GM19328 (cell line): Measurements from ENCODE around the gene MYCBPAP.

Experiments used
- ATAC-seq: cut with Tn5 transposase; IDR thresholded peaks from one replicate; pipeline ENCODE4 v1.9.1; 2021; ENCODE audit warnings: mild to moderate bottlenecking, moderate library complexity; ENCODE audit not compliant: unreplicated experiment

MYCBPAP gene

DNA sequence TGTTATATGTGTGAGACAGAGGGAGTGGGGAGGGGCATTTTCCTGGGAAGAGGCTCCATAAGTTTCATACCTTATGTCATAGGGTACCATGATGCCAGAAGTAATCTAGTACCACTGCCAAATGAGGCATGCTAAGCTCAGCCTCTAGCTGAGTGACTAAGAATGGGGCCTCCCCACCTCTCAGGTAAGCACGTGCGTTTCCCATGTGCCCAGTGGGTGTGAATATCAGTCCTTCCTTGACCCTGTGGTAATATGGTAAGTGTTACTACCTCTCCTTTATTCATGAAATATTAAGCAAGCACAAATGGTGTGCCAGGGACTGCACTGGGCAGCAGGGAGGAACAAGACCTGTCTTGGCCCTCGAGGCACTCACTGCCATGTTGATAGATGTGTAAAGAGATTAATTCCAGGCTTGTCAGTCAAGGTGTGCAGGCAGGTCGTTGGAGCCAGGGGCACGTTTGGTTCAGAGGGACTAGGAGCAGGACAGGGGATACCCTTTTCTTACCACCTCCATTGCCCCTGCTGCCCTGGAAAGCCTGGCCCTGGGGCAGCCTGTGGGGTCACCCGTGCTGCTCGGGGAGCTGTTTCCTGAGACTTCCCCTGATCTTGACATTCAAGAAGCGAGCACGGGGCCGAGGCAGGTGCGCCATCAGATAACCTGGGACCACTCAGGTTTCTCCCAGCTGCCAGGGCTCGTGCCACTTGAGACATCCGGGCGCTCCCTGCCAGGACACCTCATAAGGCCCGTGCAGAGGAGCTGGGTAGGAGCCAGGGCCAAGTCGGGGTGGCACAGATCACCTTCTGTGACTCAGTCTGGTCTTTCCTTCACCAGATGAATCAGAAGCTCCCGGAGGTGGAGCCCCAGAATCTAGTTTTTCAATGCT, 20.8 kb upstream of the MYCBPAP start:
- ATAC-seq: no peak

DNA sequence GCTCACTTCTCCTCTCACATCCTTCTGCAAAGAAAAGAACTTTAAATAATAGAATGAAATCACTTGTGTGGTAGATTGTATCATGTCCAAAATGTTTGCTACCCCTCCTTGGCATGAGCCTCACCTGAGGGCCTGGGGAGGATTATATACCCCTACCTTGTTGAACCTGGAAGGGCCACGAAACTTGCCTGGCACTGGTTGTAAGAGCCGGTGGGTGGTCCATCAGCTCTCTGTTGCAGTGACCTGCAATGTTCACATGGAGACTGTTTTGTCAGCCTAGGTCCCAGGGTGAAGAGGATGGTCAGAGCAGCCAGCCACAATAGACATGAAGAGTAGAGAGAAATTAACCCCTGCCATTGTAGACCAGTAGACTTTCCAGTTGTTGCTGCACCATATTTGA, 19.4 kb upstream of the MYCBPAP start:
- no peak for ATAC-seq

DNA sequence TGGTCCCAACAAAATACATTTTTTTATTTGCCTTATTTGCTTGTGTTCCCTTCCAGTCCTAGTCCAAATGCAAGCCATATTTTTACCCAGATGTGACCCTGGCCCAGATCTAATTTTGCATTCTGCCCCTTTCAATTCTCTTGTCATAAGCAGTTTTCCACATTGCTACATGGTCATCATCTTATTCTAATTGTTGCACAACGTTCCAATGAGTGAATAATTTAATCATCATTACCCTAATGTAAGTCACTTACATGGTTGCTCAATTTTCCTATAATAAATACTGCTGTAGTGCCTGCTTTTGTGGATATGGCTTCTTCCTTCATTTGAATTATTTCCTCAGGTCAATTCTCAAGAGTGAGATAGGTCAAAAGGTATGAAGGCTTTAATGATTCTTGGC, 16.7 kb upstream of the MYCBPAP start:
- ATAC-seq: no peak

DNA sequence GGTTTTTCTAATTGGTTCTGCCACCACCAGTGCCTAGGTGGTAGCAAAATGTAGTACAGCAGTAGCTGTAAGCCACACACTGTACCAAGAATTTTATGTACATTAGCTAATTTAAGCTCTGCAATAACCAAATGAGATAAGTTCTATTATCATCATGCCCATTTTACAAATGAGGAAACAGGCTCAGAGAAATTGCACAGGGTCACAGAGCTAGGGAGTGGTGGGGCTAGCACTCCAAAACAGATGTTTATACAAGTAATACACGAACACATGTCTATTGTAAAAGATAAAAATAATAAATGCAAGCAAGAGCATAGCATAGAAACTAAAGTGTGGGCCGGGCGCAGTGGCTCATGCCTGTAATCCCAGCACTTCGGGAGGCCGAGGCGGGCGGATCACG, 16.0 kb upstream of the MYCBPAP start:
- ATAC-seq: no peak

DNA sequence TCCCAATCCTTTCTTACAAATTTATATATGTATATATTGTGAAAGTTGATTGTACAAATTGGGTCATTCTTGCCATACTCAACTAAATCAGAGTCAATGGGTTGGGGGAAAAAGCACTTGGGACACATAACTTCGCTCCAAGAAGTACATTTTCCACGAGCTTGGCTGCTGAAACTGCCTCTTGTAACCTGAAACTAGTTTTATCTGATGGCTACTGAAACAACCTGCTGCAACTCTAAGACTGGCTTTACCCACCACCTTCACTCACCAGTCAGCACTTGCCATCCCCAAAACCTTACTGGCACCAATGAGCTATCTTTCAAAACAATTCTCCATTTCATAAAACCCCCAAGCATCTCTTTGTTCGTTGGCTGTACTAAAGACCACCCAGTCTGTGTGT, 14.5 kb upstream of the MYCBPAP start:
- no peak for ATAC-seq

DNA sequence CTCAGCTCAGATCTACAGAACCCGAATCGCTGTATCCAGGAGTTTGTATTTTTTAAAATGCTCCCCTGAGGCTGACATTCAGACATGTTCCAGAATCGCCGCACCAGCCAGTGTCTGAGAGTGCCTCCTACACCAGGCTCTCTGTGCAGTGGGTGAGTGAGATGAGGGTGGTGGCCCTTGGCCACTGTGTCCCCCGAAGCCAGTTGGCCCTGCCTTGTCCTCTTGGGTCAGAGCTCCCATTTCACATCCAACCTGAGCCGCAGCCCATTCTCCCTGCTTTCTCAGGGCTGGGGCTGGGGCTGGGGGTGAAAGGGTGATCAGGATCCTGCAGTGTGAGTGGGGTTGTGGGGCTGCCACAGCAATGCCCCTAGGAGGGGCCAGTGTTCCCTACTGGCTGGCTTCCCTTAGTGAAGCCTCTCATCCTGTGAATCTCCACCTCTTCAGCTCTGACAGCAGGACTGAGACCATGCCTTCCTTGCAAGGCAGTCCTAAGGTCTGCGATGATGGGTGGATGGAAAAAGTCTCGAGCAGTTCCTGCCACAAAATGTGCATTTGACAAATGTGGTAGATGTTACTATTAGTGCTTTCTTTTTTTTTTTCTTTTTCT, 12.9 kb upstream of the MYCBPAP start:
- ATAC-seq: no peak

DNA sequence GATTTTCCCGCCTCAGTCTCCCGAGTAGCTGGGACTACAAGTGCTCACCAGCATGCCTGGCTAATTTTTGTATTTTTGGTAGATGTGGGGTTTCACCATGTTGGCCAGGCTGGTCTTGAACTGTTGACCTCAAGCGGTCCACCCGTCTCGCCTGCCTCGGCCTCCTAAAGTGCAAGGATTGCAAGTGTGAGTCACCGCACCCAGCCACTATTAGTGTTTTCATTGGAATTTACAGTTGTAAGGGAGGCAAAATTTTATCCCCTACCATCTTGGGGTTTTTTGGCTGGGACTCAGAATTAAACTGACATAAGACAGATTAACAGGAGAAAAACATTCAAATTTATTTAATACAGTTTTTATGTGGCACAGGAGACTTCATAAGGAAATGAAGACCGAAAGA, 12.3 kb upstream of the MYCBPAP start:
- no peak for ATAC-seq

DNA sequence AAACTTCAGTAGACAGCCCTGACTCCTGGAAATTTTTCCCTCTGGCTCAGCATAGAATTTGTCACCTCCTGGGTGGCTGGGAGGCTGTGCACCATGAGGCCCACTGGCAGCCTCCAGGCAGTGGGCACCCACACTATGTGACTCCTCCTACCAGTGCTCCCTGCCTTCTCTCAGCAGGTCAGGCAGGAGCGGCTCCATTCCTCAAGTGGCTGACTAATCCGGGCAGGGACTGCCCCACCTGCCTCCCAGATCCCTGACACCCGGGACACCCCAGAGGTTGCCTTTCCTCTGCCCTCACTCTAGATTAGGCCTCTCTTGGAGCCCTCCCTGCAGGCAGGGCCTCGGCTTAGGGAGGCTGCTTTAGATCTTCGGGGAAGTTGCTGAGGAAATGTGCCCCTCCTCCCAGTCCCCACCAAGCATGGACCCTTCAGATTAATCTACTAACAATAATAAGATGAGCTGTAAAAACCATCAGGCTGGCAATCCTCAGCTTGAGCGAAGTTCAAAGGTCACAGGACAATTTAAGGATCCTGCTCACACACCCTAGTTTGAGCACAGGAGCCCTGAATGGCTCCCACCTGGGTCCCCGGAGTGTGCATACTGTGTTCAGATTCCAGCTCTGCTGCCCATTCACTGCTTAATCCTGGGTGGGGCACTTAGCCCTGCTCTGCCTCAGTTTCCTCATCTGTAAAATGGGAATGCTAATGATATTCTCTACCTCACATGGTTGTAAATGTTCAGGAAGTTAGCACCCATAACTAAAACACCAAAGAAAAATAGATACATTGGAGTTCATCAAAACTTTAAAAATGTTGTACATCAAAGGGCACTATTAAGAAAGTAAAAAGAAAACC, 10.0 kb upstream of the MYCBPAP start:
- no peak for ATAC-seq

DNA sequence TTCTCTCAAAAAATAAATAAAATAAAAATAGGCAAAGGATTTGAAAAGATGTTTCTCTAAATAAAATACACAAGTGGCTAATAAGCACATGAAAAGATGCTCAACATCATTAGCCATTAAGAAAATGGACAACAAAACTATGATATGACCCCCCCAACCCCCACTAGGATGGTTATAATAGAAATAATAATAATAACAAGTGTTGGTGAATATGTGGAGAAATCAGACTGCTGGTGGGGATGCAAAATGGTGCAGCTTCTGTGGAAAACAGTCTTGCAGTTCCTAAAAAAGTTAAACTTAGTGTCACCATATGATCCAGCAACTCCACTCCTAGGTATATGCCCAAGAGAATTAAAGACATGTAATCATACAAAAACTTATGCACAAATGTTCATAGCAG, 9.0 kb upstream of the MYCBPAP start:
- no peak for ATAC-seq

DNA sequence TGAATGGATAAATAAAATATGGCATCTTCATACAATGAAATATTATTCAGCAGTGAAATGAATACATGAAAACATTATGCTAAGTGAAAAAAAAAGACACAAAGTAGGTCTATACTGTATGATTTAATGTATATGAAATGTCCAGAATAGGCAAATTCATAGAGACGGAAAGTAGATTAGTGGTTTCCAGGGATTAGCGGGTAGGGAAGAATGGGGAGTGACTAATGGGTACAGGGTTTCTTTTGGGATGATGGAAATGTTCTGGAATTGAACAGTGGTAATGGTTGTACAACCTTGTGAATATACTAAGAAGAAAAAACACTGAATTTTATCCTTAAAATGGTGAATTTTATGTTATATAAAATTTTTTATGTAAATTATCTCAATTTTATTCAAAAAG, 8.5 kb upstream of the MYCBPAP start:
- ATAC-seq: no peak

DNA sequence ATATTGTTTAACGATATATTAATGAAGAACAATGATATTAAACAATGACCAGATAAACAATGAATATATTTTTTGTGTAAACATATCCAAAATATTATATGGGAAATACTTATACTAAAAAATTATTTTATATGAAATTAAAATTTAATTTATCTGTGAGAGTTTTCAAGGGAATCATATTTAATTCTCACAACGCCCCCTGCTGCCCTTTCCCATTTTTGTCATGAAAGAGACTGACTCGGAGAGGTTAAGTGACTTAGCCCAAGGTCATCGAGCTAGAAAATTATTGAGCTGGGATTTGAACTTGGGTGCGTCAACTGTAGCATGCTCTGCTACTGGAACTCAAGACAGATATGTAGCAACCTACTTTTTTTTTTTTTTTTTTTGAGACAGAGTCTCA, 7.2 kb upstream of the MYCBPAP start:
- ATAC-seq: no peak

DNA sequence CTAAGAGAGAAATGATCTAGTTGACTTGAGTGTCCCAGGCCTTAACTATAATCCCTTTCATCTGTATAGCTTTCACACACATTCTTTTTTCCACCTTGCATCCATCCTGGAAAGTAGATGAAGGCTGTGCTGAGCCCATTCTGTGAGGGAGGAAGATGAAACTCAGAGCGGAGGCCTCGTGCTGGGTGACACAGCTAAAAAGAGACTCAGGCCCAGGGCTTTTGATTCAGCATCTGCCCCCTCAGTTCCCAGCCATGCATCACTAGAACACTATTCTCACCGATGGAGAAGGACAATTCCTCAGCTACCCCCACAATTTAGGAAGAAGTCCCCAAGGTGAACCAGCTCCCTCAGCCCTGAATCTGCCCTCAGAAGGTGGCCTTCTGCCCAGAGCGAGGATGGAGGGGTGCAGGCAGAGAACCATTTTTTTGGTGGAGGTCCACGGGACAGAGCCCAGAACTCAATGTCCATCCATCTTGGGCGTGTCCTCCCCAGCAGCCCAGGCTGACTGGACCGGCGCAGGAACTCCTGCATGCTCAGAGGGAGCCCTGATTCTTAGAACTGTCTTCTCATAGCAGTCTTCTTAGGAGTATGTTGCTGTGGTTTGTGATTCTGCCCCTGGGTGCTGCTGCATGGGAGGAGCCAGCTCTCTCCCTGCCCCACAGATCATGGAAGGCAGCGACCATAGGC, 5.8 kb upstream of the MYCBPAP start:
- ATAC-seq: no peak

DNA sequence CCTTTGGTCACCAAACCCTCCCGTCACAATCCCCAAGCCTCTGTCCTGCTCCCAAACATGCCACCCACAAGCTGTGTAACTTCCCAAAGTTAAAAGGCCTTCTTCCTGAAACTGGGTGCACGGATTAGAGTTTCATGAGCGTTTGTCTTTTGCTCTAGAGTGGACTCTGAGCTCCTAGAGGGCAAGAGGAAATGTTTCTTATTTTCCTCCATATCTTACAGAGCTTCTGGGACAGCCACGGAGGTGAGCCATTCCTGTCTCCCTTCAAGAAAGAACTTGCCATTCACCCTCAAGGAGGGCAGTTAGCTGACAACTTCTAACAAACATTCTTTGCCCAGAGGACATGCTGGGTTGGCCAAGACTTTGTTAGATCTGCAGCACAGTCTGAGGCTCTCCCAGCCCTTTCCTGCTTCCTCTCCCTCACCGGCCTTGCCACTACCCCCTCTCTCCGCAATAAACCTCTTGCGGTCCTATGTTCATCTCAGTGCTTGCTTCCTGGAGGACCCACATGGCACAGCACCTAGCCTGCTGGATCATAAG, 2.6 kb upstream of the MYCBPAP start:
- no peak for ATAC-seq

DNA sequence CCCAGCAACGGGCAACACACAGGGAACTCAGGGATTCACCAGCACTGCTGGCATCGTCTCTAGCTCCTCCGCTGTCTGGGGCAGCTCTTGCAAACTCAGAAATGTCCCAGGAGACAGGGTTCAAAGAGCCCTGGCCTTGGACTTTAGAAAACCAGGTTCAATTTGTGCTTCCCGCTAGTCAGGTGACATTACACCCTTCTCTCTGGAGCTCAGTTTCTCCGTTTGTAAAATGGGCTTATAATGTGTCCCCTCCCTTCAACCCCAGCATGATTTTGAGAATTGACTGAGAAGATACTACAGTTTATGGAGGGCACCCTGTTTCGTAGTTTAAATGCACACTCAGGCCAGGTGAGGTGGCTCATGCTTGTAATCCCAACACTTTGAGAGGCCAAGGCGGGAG, 1.9 kb upstream of the MYCBPAP start:
- ATAC-seq: no peak

DNA sequence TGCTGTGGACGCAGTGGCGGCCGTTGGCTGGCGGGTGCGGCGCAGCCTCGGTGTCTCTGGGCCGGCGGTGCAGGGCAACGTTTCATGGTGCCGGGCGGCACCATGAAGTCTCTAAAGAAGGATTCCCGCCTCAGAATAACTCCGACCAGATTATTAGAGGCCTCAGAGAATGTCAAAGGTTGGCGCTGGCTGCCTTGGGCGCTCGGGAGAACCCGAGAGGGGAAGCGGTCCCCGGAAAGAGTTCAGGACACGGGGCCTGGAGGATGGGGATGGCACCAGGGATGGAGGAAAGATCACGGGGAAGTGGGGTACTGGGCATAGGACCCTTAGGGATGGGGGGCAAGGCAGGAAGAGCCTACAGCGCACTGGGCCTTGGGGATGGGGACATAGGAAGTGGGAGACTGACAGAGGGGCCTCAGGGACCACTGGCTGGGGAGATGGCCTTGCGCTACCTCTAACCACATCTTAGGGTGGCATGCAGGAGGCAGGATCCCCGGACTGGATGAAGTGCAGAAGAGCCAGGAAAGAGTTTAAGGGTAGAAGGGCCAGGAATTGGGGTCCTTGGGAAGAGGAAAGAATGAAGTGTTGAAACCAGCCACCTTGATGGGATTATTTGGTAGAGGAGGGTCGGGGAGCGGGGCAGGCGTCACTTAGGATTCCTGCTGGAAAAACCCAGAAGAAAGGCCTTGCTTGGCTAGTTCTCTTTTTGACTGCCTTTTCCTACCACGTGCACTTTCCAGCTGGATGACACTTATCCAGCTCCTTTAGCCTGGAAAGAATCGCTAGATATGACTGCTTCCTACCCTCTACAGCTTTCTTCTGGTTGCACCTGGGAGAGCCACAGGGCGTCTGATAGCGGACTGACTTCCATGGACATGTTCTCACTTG, 578 bp downstream of the MYCBPAP start:
- ATAC-seq: no peak

DNA sequence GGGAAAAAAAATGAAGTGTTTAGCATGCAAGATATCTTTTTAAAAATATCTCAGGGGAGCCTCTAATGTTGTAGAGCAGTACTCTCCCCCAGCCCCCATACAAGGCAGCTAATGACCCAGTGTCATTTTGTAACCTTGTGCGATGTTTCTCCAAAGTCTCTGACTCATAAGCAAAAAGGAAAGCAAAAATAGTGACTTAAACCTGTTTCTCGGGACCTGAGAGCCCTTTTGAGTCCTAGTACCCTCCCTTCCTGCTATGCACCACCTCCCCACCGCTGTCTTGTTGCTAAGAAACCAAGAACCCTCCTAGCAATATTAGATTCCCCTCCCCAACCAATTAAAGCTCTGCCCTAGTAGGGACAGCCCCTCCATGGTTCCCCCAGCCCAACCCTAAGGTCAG, 2.8 kb downstream of the MYCBPAP start:
- ATAC-seq: peak; percentile 53

DNA sequence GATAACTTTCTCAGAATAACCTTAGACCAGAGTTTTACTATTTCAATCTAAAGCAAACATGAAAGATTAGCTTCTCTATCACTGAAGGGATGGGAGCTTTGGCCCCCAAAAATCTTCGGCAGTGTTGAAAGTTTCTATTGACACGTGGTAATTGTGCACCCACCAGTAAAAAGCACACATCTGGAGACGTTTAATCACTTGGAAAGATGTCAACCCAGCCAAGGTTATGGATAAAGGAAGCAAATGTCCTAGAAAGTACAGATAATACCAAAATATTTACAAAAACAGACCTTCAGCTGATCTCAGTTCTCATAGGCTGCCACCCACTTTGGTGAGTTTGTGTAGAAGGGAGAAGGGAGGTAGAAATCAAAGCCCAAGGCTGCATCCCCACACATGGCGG, 5.3 kb downstream of the MYCBPAP start:
- no peak for ATAC-seq

DNA sequence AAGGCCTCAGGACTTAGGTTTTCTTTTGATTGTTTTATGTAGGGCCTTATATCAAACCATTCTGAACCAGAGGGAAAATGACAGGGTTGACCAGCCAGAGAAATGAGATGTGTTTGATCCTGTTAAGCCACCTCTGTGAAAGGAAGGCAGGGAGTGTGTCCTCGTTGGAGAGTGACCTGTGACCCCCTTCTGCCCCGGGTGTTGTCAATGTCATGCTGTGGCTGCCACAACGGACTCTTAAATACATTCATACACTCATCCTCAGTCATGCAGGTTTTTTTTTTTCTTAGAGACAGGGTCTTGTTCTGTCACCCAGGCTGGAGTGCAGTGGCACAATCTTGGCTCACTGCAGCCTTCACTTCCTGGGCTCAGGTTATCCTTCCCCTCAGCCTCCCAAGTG, 6.1 kb downstream of the MYCBPAP start:
- ATAC-seq: no peak

DNA sequence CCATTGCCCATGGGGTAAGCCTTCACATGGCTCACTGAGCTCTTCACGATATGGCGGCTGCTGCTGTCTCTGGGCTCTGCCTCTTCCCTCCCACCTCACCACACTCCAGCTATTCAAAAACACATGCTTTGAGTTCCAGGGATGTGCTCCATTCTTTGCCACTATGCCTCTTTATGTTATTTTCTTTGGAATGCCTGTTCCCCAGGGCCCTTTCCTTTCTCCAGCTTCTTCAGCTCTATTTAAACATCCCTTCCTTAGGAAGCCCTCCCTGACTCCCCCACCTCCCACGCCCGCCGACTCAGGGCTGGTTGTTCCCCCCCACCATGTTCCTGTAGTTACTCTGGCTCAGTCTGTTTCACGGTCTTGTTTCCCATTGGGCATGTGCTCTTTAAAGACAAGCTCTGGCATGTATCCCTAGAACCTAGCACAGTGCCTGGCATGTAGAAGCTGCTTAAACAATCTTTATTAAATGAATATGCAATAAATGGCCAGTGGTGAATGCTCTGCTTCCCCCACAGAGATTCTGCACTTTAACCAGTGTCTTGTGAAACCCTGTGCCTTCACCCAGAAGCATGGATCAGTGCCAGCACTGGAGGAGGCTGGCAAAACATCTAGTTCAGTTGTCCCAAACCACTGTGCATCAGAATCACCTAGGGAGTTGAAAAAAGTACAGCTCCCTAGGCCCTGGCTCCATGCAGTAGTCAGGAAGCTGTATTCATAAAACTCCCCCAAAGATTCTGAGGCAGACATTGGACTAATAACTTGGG, 6.9 kb downstream of the MYCBPAP start:
- ATAC-seq: no peak
